CD4-positive, alpha-beta T cell (primary cell): ENCODE results near the gene SDK1. TPM values are rescaled to one million over a fixed set of nuclear protein-coding genes. Genes with fewer than 3 reads are reported as not detected.

Experiments used
- ATAC-seq: fragments of 200-7000 bp; cut with Tn5 transposase; one replicate; pipeline ENCODE4 v1.10.0; 2022; ENCODE audit warnings: mild to moderate bottlenecking; ENCODE audit not compliant: poor library complexity
- CTCF ChIA-PET: fragments of 350-600 bp; sonication (Branson Sonifier 250); formaldehyde crosslinking; loops from one replicate; lab custom pipeline; 2021; ENCODE audit warnings: antibody characterized with exemption, inconsistent platforms; lab: Charles Lee
- POLR2A ChIA-PET: fragments of 350-600 bp; sonication (Branson Sonifier 250); formaldehyde crosslinking; loops from one replicate; lab custom pipeline; 2021; ENCODE audit warnings: antibody characterized with exemption, inconsistent platforms; lab: Charles Lee
- DNase-seq, 14 experiments: peaks; one replicate each; pipeline ENCODE4 v3.0.0-alpha.2; 2013 to 2020; ENCODE audit warnings: mixed read lengths in 2 of 14
- H3K27ac ChIP-seq, 2 donors: one replicate each; pipeline versions ENCODE4 v1.5.1 to v1.7.0; 2013; ENCODE audit warnings: low read length in 2 of 2, low read depth in 1 of 2, mild to moderate bottlenecking in 1 of 2
- H3K27me3 ChIP-seq, 2 experiments: 1 replicate in 1 of 2; 2 replicates in 1 of 2; pipeline versions ENCODE4 v1.6.1 to v1.7.0; 2013; ENCODE audit warnings: low read length in 2 of 2, control low read depth in 1 of 2, mild to moderate bottlenecking in 1 of 2, moderate library complexity in 1 of 2; ENCODE audit not compliant: insufficient read depth in 2 of 2, control insufficient read depth in 1 of 2
- H3K36me3 ChIP-seq: one replicate; pipeline ENCODE4 v1.6.1; 2013; ENCODE audit warnings: low read length, control low read depth; ENCODE audit not compliant: insufficient read depth
- H3K4me1 ChIP-seq: one replicate; pipeline ENCODE4 v1.6.1; 2013; ENCODE audit warnings: low read length, control low read depth; ENCODE audit not compliant: insufficient read depth
- H3K4me3 ChIP-seq: one replicate; pipeline ENCODE4 v1.5.1; 2013; ENCODE audit warnings: mild to moderate bottlenecking, low read length, moderate library complexity
- H3K9me3 ChIP-seq, 2 experiments: 1 replicate in 1 of 2; 2 replicates in 1 of 2; pipeline versions ENCODE4 v1.6.1 to v1.7.0; 2013; ENCODE audit warnings: low read length in 2 of 2, mild to moderate bottlenecking in 2 of 2, control low read depth in 1 of 2, moderate library complexity in 1 of 2; ENCODE audit not compliant: control insufficient read depth in 1 of 2, insufficient read depth in 1 of 2
- H3K27ac Mint-ChIP-seq: one replicate; pipeline ENCODE4 v1.8.0; 2020; ENCODE audit warnings: mixed read lengths
- H3K27me3 Mint-ChIP-seq: one replicate; pipeline ENCODE4 v1.8.0; 2021; ENCODE audit warnings: mixed read lengths
- H3K36me3 Mint-ChIP-seq: one replicate; pipeline ENCODE4 v1.8.0; 2021; ENCODE audit warnings: low read depth, mixed read lengths
- H3K4me1 Mint-ChIP-seq: one replicate; pipeline ENCODE4 v1.8.0; 2021; ENCODE audit warnings: low read depth, mixed read lengths
- H3K4me3 Mint-ChIP-seq: one replicate; pipeline ENCODE4 v1.8.0; 2020; ENCODE audit warnings: mild to moderate bottlenecking, mixed read lengths
- H3K9me3 Mint-ChIP-seq: one replicate; pipeline ENCODE4 v1.8.0; 2020; ENCODE audit warnings: mixed read lengths
- CTCF ChIP-seq: fragments of 200-600 bp; IDR thresholded peaks from one replicate; pipeline ENCODE4 v1.8.0; 2022; ENCODE audit warnings: antibody characterized with exemption, mild to moderate bottlenecking
- intact Hi-C, 2 experiments: fragments of 100-400 bp; cut with DNase I in 1 of 2; cut with micrococcal nuclease in 1 of 2; formaldehyde crosslinking; loops; one replicate each; pipeline versions ENCODE4 v1.15.1 to v1.9.0; 2023 to 2025; cut with DNase I, micrococcal nuclease
- total RNA-seq, 174 experiments: library from RNA in 2 of 174; stranded (reverse) in 2 of 174; gene quantifications; one replicate each; pipeline ENCODE4 v1.2.3 and lab custom pipeline; 2021 to 2026

SDK1 gene
- total RNA-seq, 2 experiments from 2014 or later: 1.1 to 1.3 TPM

DNA sequence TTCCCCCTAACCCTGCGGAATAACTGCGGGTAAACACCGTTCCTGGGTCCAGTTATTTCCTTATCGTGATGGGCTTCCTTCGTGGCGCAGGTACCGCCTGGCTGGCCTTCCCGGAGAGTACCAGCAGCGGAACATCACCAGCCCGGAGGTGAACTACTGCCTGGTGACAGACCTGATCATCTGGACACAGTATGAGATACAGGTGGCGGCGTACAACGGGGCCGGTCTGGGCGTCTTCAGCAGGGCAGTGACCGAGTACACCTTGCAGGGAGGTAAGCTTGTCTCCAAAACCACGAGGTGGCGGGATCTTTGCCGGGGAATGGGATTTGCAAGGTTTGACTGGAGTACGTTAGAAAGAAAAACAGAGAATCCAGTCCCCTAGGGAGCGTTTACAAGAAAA, 716.0 kb downstream of the SDK1 start:
- CTCF ChIA-PET: no interaction called here
- no peaks in the 10 kb centered on the region for H3K4me1 Mint-ChIP-seq
- peaks cover 0 to 8% of the 10 kb centered on the region in 2 experiments for H3K27me3 ChIP-seq
- POLR2A ChIA-PET: no interaction called here
- TF ChIP-seq CTCF: no peak
- no peaks in the 10 kb centered on the region for H3K27me3 Mint-ChIP-seq
- H3K36me3 Mint-ChIP-seq: no peaks in the 10 kb centered on the region
- ATAC-seq (no peak), DNase-seq (no peak)
- H3K9me3 Mint-ChIP-seq: peaks cover 2% of the 10 kb centered on the region
- H3K4me1 ChIP-seq: no peaks in the 10 kb centered on the region
- H3K4me3 Mint-ChIP-seq: no peak overlapping the region
- H3K9me3 ChIP-seq: peaks cover 8 to 25% of the 10 kb centered on the region in 2 experiments
- intact Hi-C loops: no loop called here
- no peak overlapping the region for H3K4me3 ChIP-seq
- H3K36me3 ChIP-seq: no peaks in the 10 kb centered on the region
- no peak overlapping the region for H3K27ac Mint-ChIP-seq
- no peak overlapping the region for H3K27ac ChIP-seq

DNA sequence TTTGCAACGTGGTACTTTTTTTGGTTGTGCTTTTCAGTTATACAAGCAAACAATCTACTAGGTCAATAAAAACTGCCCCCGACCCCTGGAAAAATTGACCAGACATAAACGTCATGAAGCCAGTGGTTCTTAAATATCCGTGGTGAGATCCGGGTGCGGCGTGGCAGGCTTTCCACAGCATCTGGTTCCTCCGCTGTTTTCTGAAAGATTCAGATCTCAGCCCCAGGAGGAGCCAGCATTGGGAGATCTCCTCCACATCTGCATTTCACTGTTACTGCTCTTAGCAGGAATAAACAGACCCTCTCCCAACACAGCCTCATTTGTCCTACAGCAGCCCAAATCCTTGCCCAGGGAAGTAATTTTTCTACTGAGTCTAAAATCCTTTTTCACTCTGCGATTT, 716.7 kb downstream of the SDK1 start:
- no peak for ATAC-seq
- no peaks in the 10 kb centered on the region for H3K27me3 Mint-ChIP-seq

GRCh38 chr7:4018601-4019316, 717.7 kb downstream of the SDK1 start:
- DNase-seq: no peak
- ATAC-seq: no peak
- intact Hi-C loops: no loop called here
- POLR2A ChIA-PET: no interaction called here
- Mint-ChIP-seq H3K4me1 (no peaks in the 10 kb centered on the region), H3K9me3 (peaks cover 2% of the 10 kb centered on the region), H3K4me3 (no peak overlapping the region), H3K27ac (no peak overlapping the region), H3K27me3 (no peaks in the 10 kb centered on the region), H3K36me3 (no peaks in the 10 kb centered on the region)
- no peaks in the 10 kb centered on the region for H3K36me3 ChIP-seq
- H3K27ac ChIP-seq: no peak overlapping the region
- no peak for TF ChIP-seq CTCF
- H3K4me1 ChIP-seq: no peaks in the 10 kb centered on the region
- H3K4me3 ChIP-seq: no peak overlapping the region
- peaks cover 0 to 6% of the 10 kb centered on the region in 2 experiments for H3K27me3 ChIP-seq
- H3K9me3 ChIP-seq: peaks cover 8 to 25% of the 10 kb centered on the region in 2 experiments
- CTCF ChIA-PET: no interaction called here

More for the DNA sequence above, 716.7 kb downstream of the SDK1 start:
- Mint-ChIP-seq H3K36me3 (no peaks in the 10 kb centered on the region), H3K9me3 (peaks cover 2% of the 10 kb centered on the region), H3K27ac (no peak overlapping the region), H3K4me1 (no peaks in the 10 kb centered on the region), H3K4me3 (no peak overlapping the region)
- Histone ChIP-seq H3K36me3 (no peaks in the 10 kb centered on the region), H3K4me1 (no peaks in the 10 kb centered on the region), H3K27me3 (peaks cover 0 to 8% of the 10 kb centered on the region in 2 experiments), H3K9me3 (peaks cover 8 to 25% of the 10 kb centered on the region in 2 experiments), H3K27ac (no peak overlapping the region), H3K4me3 (no peak overlapping the region)
- no peak for TF ChIP-seq CTCF
- intact Hi-C loops: no loop called here
- DNase-seq: no peak
- ChIA-PET CTCF (no interaction called here), POLR2A (no interaction called here)
